Body of pancreas (tissue), 4 donors: ENCODE data around the gene AUNIP. TPM values are rescaled to one million over a fixed set of nuclear protein-coding genes. Genes with fewer than 3 reads are reported as not detected.
A peak's percentile ranks its signal among the peaks of the same experiment; 100 is the strongest.

ENCODE experiments used
- ATAC-seq: fragments of 150-250 bp; one replicate; pipeline ENCODE4 v1.9.1; 2016
- DNase-seq, 4 donors: peaks; one replicate each; pipeline ENCODE4 v3.0.0-alpha.2; 2019
- H3K27ac ChIP-seq, 4 donors: fragments of 200-600 bp; sonication (generic); 1 replicate in 3 of 4; 2 replicates in 1 of 4; pipeline versions ENCODE4 v1.5.1 to v1.6.1; 2016 to 2019; ENCODE audit warnings: mild to moderate bottlenecking in 1 of 4, mixed read lengths in 1 of 4, moderate library complexity in 1 of 4
- H3K27me3 ChIP-seq, 2 donors: fragments of 200-600 bp; sonication (generic); one replicate each; pipeline ENCODE4 v1.6.0; 2016; ENCODE audit warnings: mild to moderate bottlenecking in 1 of 2
- H3K36me3 ChIP-seq, 2 donors: fragments of 200-600 bp; sonication (generic); replicated peaks in 1 of 2; 2 replicates each; pipeline ENCODE4 v1.5.1; 2016; ENCODE audit warnings: low read depth in 2 of 2; ENCODE audit not compliant: insufficient read depth in 1 of 2
- H3K4me1 ChIP-seq: fragments of 200-600 bp; sonication (generic); one replicate; pipeline ENCODE4 v1.6.0; 2016
- H3K4me3 ChIP-seq, 2 donors: fragments of 200-600 bp; sonication (generic); 1 replicate in 1 of 2; 2 replicates in 1 of 2; pipeline ENCODE4 v1.5.1; 2016 to 2019
- H3K9me3 ChIP-seq, 3 donors: fragments of 200-600 bp; sonication (generic); 1 replicate in 2 of 3; 2 replicates in 1 of 3; pipeline ENCODE4 v1.5.1; 2016
- CTCF ChIP-seq, 7 experiments: fragments of 450-650 bp in 4 of 7; fragments of 200-600 bp in 3 of 7; sonication (generic) in 3 of 7; IDR thresholded peaks; one replicate each; pipeline ENCODE4 v1.5.1; 2016 to 2019; ENCODE audit warnings: antibody characterized with exemption in 7 of 7
- POLR2A ChIP-seq, 3 donors: fragments of 450-650 bp; IDR thresholded peaks; one replicate each; pipeline ENCODE4 v1.6.1; 2016; ENCODE audit warnings: antibody characterized with exemption in 3 of 3, mild to moderate bottlenecking in 2 of 3
- WGBS, 2 donors: methylation state at CpG; one replicate each; pipeline ENCODE4 v1.1.5; 2017; 5-methylcytosine and 5-hydroxymethylcytosine counted together
- intact Hi-C: fragments of 100-400 bp; cut with DNase I; formaldehyde crosslinking; loops from one replicate; pipeline ENCODE4 v1.15.1; 2023
- total RNA-seq, 2 donors: library from RNA; depleted of rRNA; stranded (reverse); fragments of >200 nt; gene quantifications; one replicate each; pipeline ENCODE4 v1.1.0, GENCODE V29; 2016

Gene AUNIP
- total RNA-seq, 2 donors from 2014 or later = not detected

GRCh38 chr1:25831569-25832196 lies 27.6 kb downstream of the AUNIP start:
- Histone ChIP-seq H3K27ac (no peak overlapping the region), H3K36me3 (peaks cover 0 to under 1% of the 10 kb centered on the region in 2 donors), H3K4me1 (peaks cover 28% of the 10 kb centered on the region), H3K9me3 (no peaks in the 10 kb centered on the region), H3K4me3 (no peak overlapping the region), H3K27me3 (no peaks in the 10 kb centered on the region)
- DNase-seq = no peak
- intact Hi-C loops = loop anchor here (10.0 kb wide), 1 partner anchor 173 kb away; no protein-coding TSS in a partner anchor
- ATAC-seq = no peak
- TF ChIP-seq POLR2A (IDR thresholded peaks at IDR 0.05) (no peak), CTCF (IDR thresholded peaks at IDR 0.05) (no peak)
- 28 to 34% methylated on average over 5 of the region's 5 CpGs for WGBS, 2 donors

GRCh38 chr1:25829046-25829445 lies 30.2 kb downstream of the AUNIP start:
- ATAC-seq = peak; percentile 30
- TF ChIP-seq CTCF (IDR thresholded peaks at IDR 0.05) (no peak), POLR2A (IDR thresholded peaks at IDR 0.05) (no peak)
- 18 to 40% methylated on average over 1 of the region's 1 CpG for WGBS, 2 donors
- peak overlapping the region in 1 of 4 donors; percentile 3 for H3K27ac ChIP-seq
- peaks cover 28% of the 10 kb centered on the region for H3K4me1 ChIP-seq
- H3K4me3 ChIP-seq = no peak overlapping the region
- intact Hi-C loops = no loop called here
- H3K27me3 ChIP-seq = no peaks in the 10 kb centered on the region
- DNase-seq = no peak
- H3K36me3 ChIP-seq = peaks cover 0 to 2% of the 10 kb centered on the region in 2 donors
- no peaks in the 10 kb centered on the region for H3K9me3 ChIP-seq

GRCh38 chr1:25828491-25828890 lies 30.8 kb downstream of the AUNIP start:
- ATAC-seq = no peak
- Histone ChIP-seq H3K27ac (no peak overlapping the region), H3K27me3 (no peaks in the 10 kb centered on the region), H3K9me3 (no peaks in the 10 kb centered on the region), H3K4me3 (no peak overlapping the region), H3K36me3 (peaks cover 0 to 2% of the 10 kb centered on the region in 2 donors), H3K4me1 (peaks cover 28% of the 10 kb centered on the region)
- intact Hi-C loops = no loop called here
- 67% methylated on average over 3 of the region's 3 CpGs for WGBS, 2 donors
- DNase-seq = no peak
- TF ChIP-seq CTCF (IDR thresholded peaks at IDR 0.05) (no peak), POLR2A (IDR thresholded peaks at IDR 0.05) (no peak)

GRCh38 chr1:25826571-25826970 lies 32.7 kb downstream of the AUNIP start:
- TF ChIP-seq CTCF (IDR thresholded peaks at IDR 0.05) = no peak
- TF ChIP-seq POLR2A (IDR thresholded peaks at IDR 0.05) = no peak
- Histone ChIP-seq H3K27me3 (no peaks in the 10 kb centered on the region), H3K9me3 (no peaks in the 10 kb centered on the region), H3K27ac (no peak overlapping the region), H3K36me3 (peaks cover 0 to 2% of the 10 kb centered on the region in 2 donors), H3K4me1 (peaks cover 30% of the 10 kb centered on the region), H3K4me3 (no peak overlapping the region)
- no peak for DNase-seq
- intact Hi-C loops = no loop called here
- 90 to 93% methylated on average over 3 to 10 of the region's 10 CpGs for WGBS, 2 donors
- no peak for ATAC-seq

GRCh38 chr1:25825605-25826004 lies 33.7 kb downstream of the AUNIP start:
- Histone ChIP-seq H3K9me3 (no peaks in the 10 kb centered on the region), H3K36me3 (peaks cover 0 to 2% of the 10 kb centered on the region in 2 donors), H3K4me3 (no peak overlapping the region), H3K4me1 (peaks cover 35% of the 10 kb centered on the region), H3K27me3 (no peaks in the 10 kb centered on the region), H3K27ac (no peak overlapping the region)
- no peak for DNase-seq
- 78 to 91% methylated on average over 2 of the region's 2 CpGs for WGBS, 2 donors
- intact Hi-C loops = no loop called here
- no peak for TF ChIP-seq POLR2A (IDR thresholded peaks at IDR 0.05)
- no peak for TF ChIP-seq CTCF (IDR thresholded peaks at IDR 0.05)
- no peak for ATAC-seq
